Measurements from ENCODE around the gene PPP6C.

The PPP6C gene

DNA sequence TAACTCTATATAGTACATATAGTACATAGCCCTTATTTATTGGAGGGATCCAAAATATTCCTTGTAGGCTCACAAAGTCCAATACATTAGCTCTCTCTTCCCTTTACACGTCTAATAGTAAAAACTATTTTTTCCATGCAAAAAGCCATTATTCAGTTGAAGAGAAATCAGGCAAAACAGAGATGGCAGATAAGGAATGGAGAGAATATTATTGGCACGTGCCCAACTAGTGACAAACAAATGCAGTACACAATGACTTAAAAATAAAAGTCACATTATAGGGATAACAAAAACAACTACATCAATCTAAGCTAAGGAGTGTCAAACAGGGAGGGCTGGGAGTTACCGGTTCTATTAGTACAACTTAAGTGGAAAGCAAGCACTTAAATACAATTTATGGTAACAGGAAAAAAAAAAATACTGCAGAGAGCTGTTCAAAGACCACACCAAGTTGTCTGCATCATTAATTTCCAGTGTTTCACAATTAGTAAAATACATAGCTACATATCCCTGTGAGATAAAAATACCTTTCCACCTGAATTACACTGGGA, 42.1 kb downstream of the PPP6C start:
- H3K4me2 ChIP-seq (ENCODE audit: low read length), result no peak overlapping the region
- no peaks in the 10 kb centered on the region for H3K9me3 ChIP-seq (ENCODE audit: insufficient read depth, low read length)
- peaks cover 7% of the 10 kb centered on the region for H3K36me3 ChIP-seq (replicated peaks; ENCODE audit: low read depth, low read length)
- H2AFZ ChIP-seq (ENCODE audit: low read depth, low read length), result no peak overlapping the region
- H4K20me1 ChIP-seq (ENCODE audit: insufficient read depth, low read length), result no peaks in the 10 kb centered on the region
- H3K4me3 ChIP-seq (ENCODE audit: low read length), result no peak overlapping the region
- H3K27me3 ChIP-seq (ENCODE audit: low read depth, low read length), result no peaks in the 10 kb centered on the region
- no peak overlapping the region for H3K9ac ChIP-seq (ENCODE audit: low read length)
- TF ChIP-seq, protein P1, sequence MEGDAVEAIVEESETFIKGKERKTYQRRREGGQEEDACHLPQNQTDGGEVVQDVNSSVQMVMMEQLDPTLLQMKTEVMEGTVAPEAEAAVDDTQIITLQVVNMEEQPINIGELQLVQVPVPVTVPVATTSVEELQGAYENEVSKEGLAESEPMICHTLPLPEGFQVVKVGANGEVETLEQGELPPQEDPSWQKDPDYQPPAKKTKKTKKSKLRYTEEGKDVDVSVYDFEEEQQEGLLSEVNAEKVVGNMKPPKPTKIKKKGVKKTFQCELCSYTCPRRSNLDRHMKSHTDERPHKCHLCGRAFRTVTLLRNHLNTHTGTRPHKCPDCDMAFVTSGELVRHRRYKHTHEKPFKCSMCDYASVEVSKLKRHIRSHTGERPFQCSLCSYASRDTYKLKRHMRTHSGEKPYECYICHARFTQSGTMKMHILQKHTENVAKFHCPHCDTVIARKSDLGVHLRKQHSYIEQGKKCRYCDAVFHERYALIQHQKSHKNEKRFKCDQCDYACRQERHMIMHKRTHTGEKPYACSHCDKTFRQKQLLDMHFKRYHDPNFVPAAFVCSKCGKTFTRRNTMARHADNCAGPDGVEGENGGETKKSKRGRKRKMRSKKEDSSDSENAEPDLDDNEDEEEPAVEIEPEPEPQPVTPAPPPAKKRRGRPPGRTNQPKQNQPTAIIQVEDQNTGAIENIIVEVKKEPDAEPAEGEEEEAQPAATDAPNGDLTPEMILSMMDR (IDR thresholded peaks at IDR 0.05; ENCODE audit: low read depth, low read length), result no peak
- no peak for TF ChIP-seq EZH2phosphoT487 (IDR thresholded peaks at IDR 0.05; ENCODE audit: low read depth)
- peaks cover 3% of the 10 kb centered on the region; the same call in 1 of the 2 replicates for H3K79me2 ChIP-seq (ENCODE audit: low read length)
- no peak overlapping the region for H3K27ac ChIP-seq (ENCODE audit: low read length)
- H3K4me1 ChIP-seq (ENCODE audit: low read length), result peaks cover 20% of the 10 kb centered on the region

DNA sequence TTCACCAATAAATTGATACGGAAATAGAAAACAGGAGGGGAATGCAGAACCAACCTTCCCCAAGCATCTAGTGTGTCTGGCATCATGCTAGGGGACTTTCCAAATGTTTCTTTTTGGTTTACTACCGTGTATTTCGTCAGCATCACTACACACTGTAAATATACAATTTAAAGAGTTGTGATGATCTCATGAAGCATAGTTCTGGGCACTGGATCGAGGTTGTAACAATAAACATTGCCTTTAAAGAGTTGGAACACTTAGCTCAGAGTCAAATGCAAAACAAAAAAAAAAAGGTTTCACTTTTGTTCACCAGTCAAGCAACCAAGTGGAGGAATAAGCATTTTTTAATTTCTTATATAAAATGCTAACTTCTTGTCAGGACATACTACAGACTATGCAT, 43.4 kb downstream of the PPP6C start:
- Histone ChIP-seq H3K27ac (ENCODE audit: low read length) (no peak overlapping the region), H3K4me2 (ENCODE audit: low read length) (peak overlapping the region; percentile 32), H4K20me1 (ENCODE audit: insufficient read depth, low read length) (no peaks in the 10 kb centered on the region), H3K36me3 (replicated peaks; ENCODE audit: low read depth, low read length) (peaks cover 3% of the 10 kb centered on the region), H3K4me1 (ENCODE audit: low read length) (peaks cover 23% of the 10 kb centered on the region), H3K27me3 (ENCODE audit: low read depth, low read length) (no peaks in the 10 kb centered on the region), H3K9me3 (ENCODE audit: insufficient read depth, low read length) (no peaks in the 10 kb centered on the region), H3K4me3 (ENCODE audit: low read length) (no peak overlapping the region), H3K79me2 (ENCODE audit: low read length) (peaks cover 3% of the 10 kb centered on the region; the same call in 1 of the 2 replicates), H3K9ac (ENCODE audit: low read length) (no peak overlapping the region), H2AFZ (ENCODE audit: low read depth, low read length) (no peak overlapping the region)
- TF ChIP-seq, protein P1 (IDR thresholded peaks at IDR 0.05; ENCODE audit: low read depth, low read length), result no peak

DNA sequence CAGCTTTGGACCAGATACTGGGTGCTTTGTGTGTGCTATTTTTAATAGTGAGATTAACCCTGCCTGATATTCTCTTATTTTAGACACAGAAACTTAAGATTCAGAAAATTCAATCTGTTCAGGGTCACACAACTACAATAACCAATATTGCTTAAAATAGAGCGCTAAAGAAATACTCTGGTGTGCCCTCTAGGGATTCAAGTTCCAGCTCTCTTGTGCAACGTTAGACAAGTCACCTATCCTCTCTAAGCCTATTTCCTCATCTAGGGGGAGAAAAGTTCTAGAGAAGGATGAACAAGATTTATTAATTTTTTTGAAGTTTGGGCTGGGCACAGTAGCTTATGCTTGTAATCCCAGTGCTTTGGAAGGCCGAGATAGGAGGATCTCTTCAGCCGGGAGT, 44.2 kb downstream of the PPP6C start:
- Histone ChIP-seq H3K4me3 (ENCODE audit: low read length) (no peak overlapping the region), H3K9me3 (ENCODE audit: insufficient read depth, low read length) (no peaks in the 10 kb centered on the region), H2AFZ (ENCODE audit: low read depth, low read length) (no peak overlapping the region), H3K27ac (ENCODE audit: low read length) (no peak overlapping the region), H3K4me2 (ENCODE audit: low read length) (no peak overlapping the region), H3K27me3 (ENCODE audit: low read depth, low read length) (no peaks in the 10 kb centered on the region), H3K9ac (ENCODE audit: low read length) (no peak overlapping the region), H3K79me2 (ENCODE audit: low read length) (peaks cover 3% of the 10 kb centered on the region; the same call in 1 of the 2 replicates), H3K4me1 (ENCODE audit: low read length) (peaks cover 23% of the 10 kb centered on the region), H3K36me3 (replicated peaks; ENCODE audit: low read depth, low read length) (peaks cover 2% of the 10 kb centered on the region), H4K20me1 (ENCODE audit: insufficient read depth, low read length) (no peaks in the 10 kb centered on the region)
- TF ChIP-seq EZH2phosphoT487 (IDR thresholded peaks at IDR 0.05; ENCODE audit: low read depth), result no peak
- TF ChIP-seq, protein P1 (IDR thresholded peaks at IDR 0.05; ENCODE audit: low read depth, low read length), result no peak

DNA sequence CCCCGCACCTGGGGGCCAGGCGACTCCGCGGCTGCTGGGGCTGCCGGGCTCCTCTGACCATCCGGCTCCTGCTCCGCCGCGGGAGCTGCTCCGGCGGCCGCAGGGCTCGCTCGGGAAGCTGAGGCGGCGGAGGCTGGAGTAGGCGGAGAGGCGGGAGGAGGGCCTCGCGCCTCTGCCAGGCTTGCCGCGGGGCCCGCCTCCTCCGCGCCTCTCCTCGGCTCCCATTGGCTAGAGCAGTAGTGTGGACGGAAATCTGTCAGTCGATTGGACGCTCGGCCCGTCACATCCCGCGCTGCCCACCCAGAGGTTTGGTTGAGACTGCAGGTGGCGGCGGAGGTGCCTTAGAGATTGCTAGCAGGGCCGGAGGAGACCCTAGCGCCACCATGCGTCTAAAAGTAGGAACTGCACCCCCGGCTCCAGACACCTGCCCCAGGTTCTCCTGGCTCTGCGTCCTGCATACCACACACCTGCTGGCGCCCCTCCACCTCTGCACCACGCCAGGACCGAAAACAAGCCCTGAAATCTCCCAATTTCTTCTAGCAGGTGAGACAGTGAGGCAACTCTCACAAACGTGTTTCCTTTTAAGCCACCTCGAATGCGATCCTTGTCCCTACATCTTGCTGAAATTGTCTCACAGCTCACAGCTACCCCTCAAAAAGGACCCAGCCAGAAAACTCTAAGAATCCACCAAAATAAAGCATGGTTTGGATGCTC, 46.1 kb downstream of the PPP6C start, which contains the start of gene SCAI:
Gene SCAI, minus strand, starts transcription at position 152 of the 714 bp plus-strand sequence. Its CDS starts 91 bp downstream, at position 61.
- H3K4me2 ChIP-seq (ENCODE audit: low read length), result peak within 1 kb of the TSS; percentile 91
- peak within 1 kb of the TSS; percentile 83 for H3K4me3 ChIP-seq (ENCODE audit: low read length)
- no peaks in the 10 kb centered on the region for H3K36me3 ChIP-seq (replicated peaks; ENCODE audit: low read depth, low read length)
- peaks cover 23% of the 10 kb centered on the region for H3K4me1 ChIP-seq (ENCODE audit: low read length)
- no peaks in the 10 kb centered on the region for H4K20me1 ChIP-seq (ENCODE audit: insufficient read depth, low read length)
- peaks cover 3% of the 10 kb centered on the region; the same call in 1 of the 2 replicates for H3K79me2 ChIP-seq (ENCODE audit: low read length)
- H3K27ac ChIP-seq (ENCODE audit: low read length), result no peak within 1 kb of the TSS
- H3K9me3 ChIP-seq (ENCODE audit: insufficient read depth, low read length), result no peaks in the 10 kb centered on the region
- no peak for TF ChIP-seq EZH2phosphoT487 (IDR thresholded peaks at IDR 0.05; ENCODE audit: low read depth)
- TF ChIP-seq, protein P1 (IDR thresholded peaks at IDR 0.05; ENCODE audit: low read depth, low read length), result peak; percentile 80
- peak within 1 kb of the TSS; percentile 76 for H3K9ac ChIP-seq (ENCODE audit: low read length)
- H2AFZ ChIP-seq (ENCODE audit: low read depth, low read length), result peak within 1 kb of the TSS; percentile 1; the same call in 1 of the 2 replicates
- H3K27me3 ChIP-seq (ENCODE audit: low read depth, low read length), result no peaks in the 10 kb centered on the region
